ENCODE measurements around the gene SPC25. TPM values are rescaled to one million over a fixed set of nuclear protein-coding genes. Genes with fewer than 3 reads are reported as not detected.

Gene SPC25
- total RNA-seq: not detected

GRCh38 chr2:168890006-168890782 lies at the start of gene SPC25:
TSS of gene SPC25 (minus strand) at chr2:168890430. CDS start at chr2:168889519, 911 bp downstream.
- no peak for TF ChIP-seq CTCF (IDR thresholded peaks at IDR 0.05; ENCODE audit: low read depth)

GRCh38 chr2:168939918-168940317 lies 49.7 kb upstream of the SPC25 start:
- TF ChIP-seq CTCF (IDR thresholded peaks at IDR 0.05; ENCODE audit: low read depth): no peak

- TF ChIP-seq CTCF (IDR thresholded peaks at IDR 0.05; ENCODE audit: low read depth): no peak
These were observed 48.8 kb upstream of the SPC25 start for GRCh38 chr2:168939061-168939460.

GRCh38 chr2:168935810-168936581 lies 45.8 kb upstream of the SPC25 start:
- TF ChIP-seq CTCF (IDR thresholded peaks at IDR 0.05; ENCODE audit: low read depth): no peak

- no peak for TF ChIP-seq CTCF (IDR thresholded peaks at IDR 0.05; ENCODE audit: low read depth)
These were observed 44.6 kb upstream of the SPC25 start for GRCh38 chr2:168934826-168935225.

- TF ChIP-seq CTCF (IDR thresholded peaks at IDR 0.05; ENCODE audit: low read depth): no peak
These were observed 40.0 kb upstream of the SPC25 start for GRCh38 chr2:168930242-168930641.

- no peak for TF ChIP-seq CTCF (IDR thresholded peaks at IDR 0.05; ENCODE audit: low read depth)
These were observed 38.8 kb upstream of the SPC25 start for GRCh38 chr2:168929031-168929430.
